Measurements from ENCODE around the gene LRRC32. TPM values are rescaled to one million over a fixed set of nuclear protein-coding genes. Genes with fewer than 3 reads are reported as not detected.

Gene LRRC32
- polyA plus RNA-seq, 2 of the 4 experiments (the other 2 are of a cell fraction) = 0.25 to 0.62 TPM

- ChIA-PET POLR2A (no interaction called here), CTCF (interaction anchor here (0.6 to 6.0 kb wide), 6 partner anchors 10 to 140 kb away, joined by 3 to 56 read pairs (median 3); no protein-coding TSS in a partner anchor)
- Histone ChIP-seq H3K4me2 (peak overlapping the region; percentile 96), H3K27ac (peak overlapping the region in 1 of 2 experiments; percentile 57; a peak in 3 of 6 replicates), H3K4me1 (peaks cover 8% of the 10 kb centered on the region; the same call in 1 of the 3 replicates), H3K9me3 (no peaks in the 10 kb centered on the region), H3K4me3 (peak overlapping the region; percentile 59)
- DNase-seq (ENCODE audit: low read depth in 1 of 2, low spot score in 1 of 2) (no peak), ATAC-seq (peak in 1 of 2 experiments; percentile 13; a peak in 3 of 6 replicates), FAIRE-seq (no peak)
- TF ChIP-seq MAX (IDR thresholded peaks at IDR 0.05) (no peak), CEBPB (IDR thresholded peaks at IDR 0.05) (no peak), POLR2AphosphoS2 (conservative IDR thresholded peaks at IDR 0.05; ENCODE audit: low read length) (no peak), HEYL (CRISPR knock-in tag; IDR thresholded peaks at IDR 0.05) (no peak), CBX2 (IDR thresholded peaks at IDR 0.05; ENCODE audit: borderline replicate concordance, low read depth) (no peak), TFCP2L1 (CRISPR knock-in tag; IDR thresholded peaks at IDR 0.05) (no peak), RAD21 (conservative IDR thresholded peaks at IDR 0.05 in 1 of 2, IDR thresholded peaks at IDR 0.05 in 1 of 2) (no peak), ZSCAN20 (CRISPR knock-in tag; IDR thresholded peaks at IDR 0.05) (no peak), FOSL2 (IDR thresholded peaks at IDR 0.05) (no peak), FOSL2 (CRISPR knock-in tag; IDR thresholded peaks at IDR 0.05) (no peak), ZFP36 (IDR thresholded peaks at IDR 0.05; ENCODE audit: borderline replicate concordance, partially characterized antibody) (no peak), JUN (IDR thresholded peaks at IDR 0.05) (no peak), KDM1A (IDR thresholded peaks at IDR 0.05; ENCODE audit: low read depth) (no peak), HOXB5 (CRISPR knock-in tag; IDR thresholded peaks at IDR 0.05) (no peak), E2F6 (IDR thresholded peaks at IDR 0.05; ENCODE audit: borderline replicate concordance, low read depth) (no peak), HOXB13 (CRISPR knock-in tag; IDR thresholded peaks at IDR 0.05; ENCODE audit: low read depth) (no peak), NR3C1 (IDR thresholded peaks at IDR 0.05) (no peak), HOXA7 (CRISPR knock-in tag; IDR thresholded peaks at IDR 0.05) (no peak), ESRRA (IDR thresholded peaks at IDR 0.05; ENCODE audit: borderline replicate concordance, low read length) (no peak), ELK1 (IDR thresholded peaks at IDR 0.05; ENCODE audit: low read depth, low read length) (no peak), KDM5A (IDR thresholded peaks at IDR 0.05) (no peak)
- 30% methylated on average over 20 of the region's 24 CpGs for WGBS (ENCODE audit: missing lambda C conversion rate)
Measured at GRCh38 chr11:76669901-76670484, 554 bp downstream of the LRRC32 start.

GRCh38 chr11:76668362-76669155 is 2.0 kb downstream of the LRRC32 start:
- H3K9me3 ChIP-seq = no peaks in the 10 kb centered on the region
- POLR2A ChIA-PET = no interaction called here
- TF ChIP-seq USF2 (IDR thresholded peaks at IDR 0.05) (no peak), RFX5 (IDR thresholded peaks at IDR 0.05) (no peak), HOXA7 (CRISPR knock-in tag; IDR thresholded peaks at IDR 0.05) (no peak), FOSB (CRISPR knock-in tag; IDR thresholded peaks at IDR 0.05) (no peak), NFE2L2 (conservative IDR thresholded peaks at IDR 0.05; ENCODE audit: low read length) (no peak), EP300 (IDR thresholded peaks at IDR 0.05) (no peak), REST (IDR thresholded peaks at IDR 0.05) (no peak), GATA3 (IDR thresholded peaks at IDR 0.05; ENCODE audit: borderline replicate concordance) (no peak), BCL3 (IDR thresholded peaks at IDR 0.05) (no peak)

More at GRCh38 chr11:76668362-76669155, 2.0 kb downstream of the LRRC32 start:
- CTCF ChIA-PET = interaction anchor here (1.2 to 6.0 kb wide), 3 partner anchors 12 to 63 kb away, joined by 3 to 56 read pairs (median 3); no protein-coding TSS in a partner anchor
- ATAC-seq (no peak), DNase-seq (ENCODE audit: low read depth in 1 of 2, low spot score in 1 of 2) (no peak), FAIRE-seq (no peak)
- no peak overlapping the region for H3K4me2 ChIP-seq
- WGBS (ENCODE audit: missing lambda C conversion rate) = 74% methylated on average over 3 of the region's 3 CpGs
- H3K4me1 ChIP-seq = peaks cover 8% of the 10 kb centered on the region; the same call in 1 of the 3 replicates
- no peak overlapping the region for H3K4me3 ChIP-seq
- H3K27ac ChIP-seq = no peak overlapping the region

Data from A549 (cell line).